Calu3 (cell line): Measurements from ENCODE around the gene HEXD. TPM values are rescaled to one million over a fixed set of nuclear protein-coding genes. Genes with fewer than 3 reads are reported as not detected.

Experiments
- BruUV-seq: library from RNA; stranded (reverse); fragments of 400-500 nt; replicated peaks from 2 replicates; lab custom pipeline; 2021; lab: Mats Ljungman, UMichigan
- CTCF ChIA-PET: fragments of 300-600 bp; sonication (Branson Sonifier 250); formaldehyde crosslinking; loops from one replicate; lab custom pipeline; 2022; ENCODE audit warnings: antibody characterized with exemption; lab: Charles Lee
- DNase-seq: peaks from one replicate; pipeline ENCODE4 v3.0.0; 2022
- H3K27ac Mint-ChIP-seq: one replicate; pipeline ENCODE4 v1.8.0; 2022; ENCODE audit warnings: mixed read lengths; ENCODE audit not compliant: unreplicated experiment
- H3K27me3 Mint-ChIP-seq: one replicate; pipeline ENCODE4 v1.8.0; 2022; ENCODE audit warnings: mixed read lengths; ENCODE audit not compliant: unreplicated experiment
- H3K36me3 Mint-ChIP-seq: one replicate; pipeline ENCODE4 v1.8.0; 2022; ENCODE audit warnings: mild to moderate bottlenecking, moderate library complexity, mixed read lengths; ENCODE audit not compliant: insufficient read depth, unreplicated experiment
- H3K4me1 Mint-ChIP-seq: one replicate; pipeline ENCODE4 v1.8.0; 2022; ENCODE audit warnings: mild to moderate bottlenecking, low read depth, mixed read lengths; ENCODE audit not compliant: unreplicated experiment
- H3K4me3 Mint-ChIP-seq: one replicate; pipeline ENCODE4 v1.8.0; 2022; ENCODE audit warnings: mild to moderate bottlenecking, low read depth, moderate library complexity, mixed read lengths; ENCODE audit not compliant: unreplicated experiment
- H3K9me3 Mint-ChIP-seq: one replicate; pipeline ENCODE4 v1.8.0; 2022; ENCODE audit warnings: low read depth, mixed read lengths; ENCODE audit not compliant: unreplicated experiment
- CTCF ChIP-seq: fragments of 200-600 bp; IDR thresholded peaks from one replicate; pipeline ENCODE4 v1.8.0; 2022; ENCODE audit warnings: antibody characterized with exemption; ENCODE audit not compliant: unreplicated experiment
- intact Hi-C: fragments of 100-400 bp; cut with micrococcal nuclease; formaldehyde crosslinking; loops from one replicate; pipeline ENCODE4 v1.10.0; 2022; ENCODE audit not compliant: unreplicated experiment
- total RNA-seq: library from RNA; stranded (reverse); gene quantifications from 2 replicates; pipeline ENCODE4 v1.2.3, GENCODE V29; 2022

HEXD gene
- total RNA-seq, 1 experiment from 2014 or later, result 30.7 TPM

GRCh38 chr17:82433560-82434215 is 15.5 kb downstream of the HEXD start:
- H3K27ac Mint-ChIP-seq, result no peak overlapping the region
- CTCF ChIA-PET, result no interaction called here
- H3K9me3 Mint-ChIP-seq, result no peaks in the 10 kb centered on the region
- intact Hi-C loops, result no loop called here
- no TSS peak for BruUV-seq
- H3K4me1 Mint-ChIP-seq, result no peaks in the 10 kb centered on the region
- H3K27me3 Mint-ChIP-seq, result no peaks in the 10 kb centered on the region
- DNase-seq, result no peak
- TF ChIP-seq CTCF, result no peak
- H3K36me3 Mint-ChIP-seq, result no peaks in the 10 kb centered on the region
- no peak overlapping the region for H3K4me3 Mint-ChIP-seq

DNA sequence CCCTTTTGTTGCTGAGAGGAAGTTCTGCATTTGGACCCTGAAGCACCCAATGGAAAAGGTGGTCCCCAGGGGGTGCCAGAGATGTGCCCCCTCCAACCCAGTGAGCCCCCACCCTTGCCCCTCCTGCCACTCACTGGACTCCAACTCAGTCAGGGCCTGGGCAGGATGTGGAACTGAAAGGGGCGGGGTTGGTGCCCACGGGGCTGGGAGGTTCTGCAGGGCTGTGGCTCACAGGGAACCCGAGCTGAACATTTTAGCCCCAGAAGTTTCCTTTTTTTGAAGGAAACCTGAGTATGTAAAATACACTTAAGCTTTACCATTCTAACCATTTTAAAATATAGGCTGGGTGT is 16.0 kb downstream of the HEXD start:
- no peak for TF ChIP-seq CTCF
- Mint-ChIP-seq H3K36me3 (no peaks in the 10 kb centered on the region), H3K27ac (no peak overlapping the region), H3K27me3 (no peaks in the 10 kb centered on the region), H3K4me1 (no peaks in the 10 kb centered on the region), H3K4me3 (no peak overlapping the region), H3K9me3 (no peaks in the 10 kb centered on the region)
- intact Hi-C loops, result no loop called here
- CTCF ChIA-PET, result no interaction called here
- BruUV-seq, result no TSS peak
- no peak for DNase-seq

- Mint-ChIP-seq H3K4me3 (no peak overlapping the region), H3K36me3 (peaks cover under 1% of the 10 kb centered on the region), H3K27ac (no peak overlapping the region), H3K27me3 (no peaks in the 10 kb centered on the region), H3K4me1 (no peaks in the 10 kb centered on the region), H3K9me3 (no peaks in the 10 kb centered on the region)
- intact Hi-C loops, result no loop called here
- TF ChIP-seq CTCF, result no peak
- no peak for DNase-seq
- CTCF ChIA-PET, result no interaction called here
- no TSS peak for BruUV-seq
These were observed 17.0 kb downstream of the HEXD start for GRCh38 chr17:82435103-82435502.

- no TSS peak for BruUV-seq
- DNase-seq, result no peak
- no peak for TF ChIP-seq CTCF
- Mint-ChIP-seq H3K4me1 (no peaks in the 10 kb centered on the region), H3K4me3 (no peak overlapping the region), H3K9me3 (no peaks in the 10 kb centered on the region), H3K27me3 (no peaks in the 10 kb centered on the region), H3K36me3 (peaks cover 8% of the 10 kb centered on the region), H3K27ac (no peak overlapping the region)
- CTCF ChIA-PET, result no interaction called here
- intact Hi-C loops, result no loop called here
These were observed 17.7 kb downstream of the HEXD start for GRCh38 chr17:82435601-82436583.
